Retinal pigment epithelial cell (primary cell): ENCODE data around the gene GPS1.
"Not testable (repeated sequence)": the region's sequence is repeated elsewhere in the genome, so short reads cannot be mapped to it uniquely, and the experiment has no call there.

ENCODE experiments used
- DNase-seq: peaks from one replicate; pipeline ENCODE4 v3.0.0-alpha.2; 2010; ENCODE audit warnings: low read depth
- H3K4me3 ChIP-seq: 2 replicates; pipeline ENCODE4 v1.5.1; 2011; ENCODE audit warnings: mild to moderate bottlenecking, low read length, control low read depth, moderate library complexity
- CTCF ChIP-seq: conservative IDR thresholded peaks from 2 replicates; pipeline ENCODE4 v1.5.1; 2011; ENCODE audit warnings: low read depth, low read length, control low read depth, inconsistent platforms

GPS1 gene

GRCh38 chr17:82035488-82035887 is 16.2 kb upstream of the GPS1 start:
- no peak for TF ChIP-seq CTCF
- no peak overlapping the region for H3K4me3 ChIP-seq
- no peak for DNase-seq

GRCh38 chr17:82035956-82036633 is 15.6 kb upstream of the GPS1 start:
- H3K4me3 ChIP-seq = no peak overlapping the region
- TF ChIP-seq CTCF = no peak
- no peak for DNase-seq

GRCh38 chr17:82036634-82037091 is 15.0 kb upstream of the GPS1 start:
- no peak for DNase-seq
- TF ChIP-seq CTCF = no peak
- peak overlapping the region; percentile 64 for H3K4me3 ChIP-seq

GRCh38 chr17:82037092-82037888 is 14.4 kb upstream of the GPS1 start, which contains the start of gene DCXR:
TSS of gene DCXR (minus strand) at chr17:82037697. CDS start at chr17:82037682, 15 bp downstream.
- peak; percentile 62 for TF ChIP-seq CTCF
- peak within 1 kb of the TSS; percentile 64 for H3K4me3 ChIP-seq
- peak; percentile 80 for DNase-seq

DNA sequence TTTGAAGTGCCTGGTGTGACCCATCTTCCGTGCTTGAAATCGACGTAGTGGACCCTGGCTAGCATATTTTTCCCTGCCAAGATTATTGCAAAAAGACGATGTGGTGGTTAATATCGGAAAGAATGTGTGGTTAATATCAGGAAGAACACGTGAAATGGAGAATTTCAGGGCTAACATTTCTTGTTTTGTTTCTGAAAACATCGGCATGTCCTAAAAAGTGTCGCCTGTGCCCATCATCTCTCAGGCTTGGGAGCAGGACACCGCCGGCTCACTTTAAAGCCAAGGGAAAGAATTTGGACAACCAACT is 13.9 kb upstream of the GPS1 start:
- H3K4me3 ChIP-seq = peak overlapping the region; percentile 25
- no peak for DNase-seq
- TF ChIP-seq CTCF = no peak

DNA sequence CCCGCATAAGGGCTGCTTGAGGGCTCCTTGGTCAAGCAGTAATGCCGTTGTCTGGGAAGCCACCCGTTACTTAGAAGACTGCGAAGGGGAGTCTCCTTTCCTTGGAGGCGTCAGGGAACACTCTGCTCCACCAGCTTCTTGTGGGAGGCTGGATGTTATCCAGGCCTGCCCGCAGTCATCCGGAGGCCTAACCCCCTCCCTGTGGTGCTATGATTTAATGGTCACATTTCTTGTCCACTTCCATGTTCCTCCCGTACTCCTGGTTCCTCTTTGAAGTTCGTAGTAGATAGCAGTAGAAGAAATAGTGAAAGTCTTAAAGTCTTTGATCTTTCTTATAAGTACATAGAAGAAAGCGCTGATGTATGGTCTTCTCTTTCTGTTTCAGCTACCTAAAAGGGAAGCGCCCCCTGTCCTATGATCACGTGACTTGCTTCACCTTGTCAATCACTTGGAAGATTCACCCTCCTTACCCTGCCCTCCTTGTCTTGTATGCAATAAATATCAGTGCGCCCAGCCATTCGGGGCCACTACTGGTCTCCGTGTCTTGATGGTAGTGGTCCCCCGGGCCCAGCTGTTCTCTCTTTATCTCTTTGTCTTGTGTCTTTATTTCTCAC is 12.8 kb upstream of the GPS1 start:
- not testable (repeated sequence) for H3K4me3 ChIP-seq, DNase-seq

DNA sequence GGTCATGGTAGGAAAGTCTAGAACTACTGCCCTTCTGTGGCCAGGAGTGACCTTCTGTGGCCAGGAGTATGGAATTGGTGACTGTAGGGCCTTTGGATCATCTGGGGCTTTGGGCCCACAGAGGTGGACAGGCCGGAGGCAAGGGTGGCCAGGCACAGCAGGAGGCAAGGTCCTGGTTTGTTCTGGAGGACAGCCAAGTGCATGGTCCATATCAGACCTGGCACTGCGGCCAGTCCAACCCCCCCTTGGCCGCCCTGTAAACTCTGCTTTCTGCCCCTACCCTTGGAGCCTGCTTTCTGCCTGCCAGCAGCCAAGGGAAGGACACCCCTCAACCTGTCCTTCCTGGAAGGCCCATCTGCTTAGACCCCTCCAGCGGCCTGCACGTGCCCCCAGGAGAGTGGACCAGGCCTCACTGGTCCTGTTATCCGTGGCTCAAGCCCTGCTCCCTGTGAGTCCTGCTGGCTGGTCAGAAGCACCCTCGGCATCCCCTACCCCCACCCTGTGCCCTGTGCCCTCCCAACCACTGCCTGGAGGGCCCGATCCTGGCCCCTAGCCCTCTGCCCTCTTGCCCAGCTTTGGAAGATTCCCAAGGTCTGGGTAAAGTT is 11.9 kb upstream of the GPS1 start:
- DNase-seq = no peak
- no peak overlapping the region for H3K4me3 ChIP-seq
- TF ChIP-seq CTCF = no peak
